ENCODE results near the gene MXI1.
"Not testable (repeated sequence)": the region's sequence is repeated elsewhere in the genome, so short reads cannot be mapped to it uniquely, and the experiment has no call there.

MXI1 gene

DNA sequence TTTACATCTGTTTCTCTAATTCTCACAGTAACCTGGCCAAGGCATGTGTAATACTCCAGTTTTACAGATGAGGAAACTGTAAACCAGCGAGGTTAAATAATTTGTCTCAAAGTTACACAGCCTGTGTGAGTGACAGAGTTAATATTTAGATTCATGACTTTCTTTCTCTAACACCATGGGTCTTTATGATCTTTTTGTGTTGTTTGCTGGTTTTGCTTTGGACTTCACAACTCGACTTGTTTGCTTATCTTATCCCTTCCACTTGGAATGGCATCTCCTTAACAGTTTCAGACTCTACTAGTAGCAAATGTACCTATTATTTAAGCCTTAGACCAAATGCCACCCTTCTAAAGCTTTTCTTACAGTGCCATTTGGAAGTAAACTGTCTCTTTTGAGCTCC lies 34.4 kb downstream of the MXI1 start:
- DNase-seq (ENCODE audit: low spot score) = no peak

DNA sequence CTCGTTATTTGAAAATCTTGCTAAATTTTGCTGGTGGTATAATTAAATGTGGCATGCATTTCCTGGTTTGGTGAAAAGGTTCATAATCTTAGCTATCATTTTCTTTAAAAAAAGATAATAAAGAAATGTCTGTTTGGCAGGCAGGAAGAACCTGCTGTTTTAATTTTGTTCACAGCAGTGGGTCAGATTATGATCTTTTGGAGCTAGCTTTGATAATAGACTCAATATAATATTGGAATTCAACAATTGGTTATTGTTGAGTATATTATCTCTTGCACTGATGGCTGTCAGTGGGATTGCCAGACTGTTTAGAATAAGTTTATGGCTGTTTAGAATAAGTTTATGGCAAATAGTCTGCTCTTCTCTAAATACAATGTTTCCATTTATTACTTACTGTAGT lies 35.1 kb downstream of the MXI1 start:
- no peak for DNase-seq (ENCODE audit: low spot score)

DNA sequence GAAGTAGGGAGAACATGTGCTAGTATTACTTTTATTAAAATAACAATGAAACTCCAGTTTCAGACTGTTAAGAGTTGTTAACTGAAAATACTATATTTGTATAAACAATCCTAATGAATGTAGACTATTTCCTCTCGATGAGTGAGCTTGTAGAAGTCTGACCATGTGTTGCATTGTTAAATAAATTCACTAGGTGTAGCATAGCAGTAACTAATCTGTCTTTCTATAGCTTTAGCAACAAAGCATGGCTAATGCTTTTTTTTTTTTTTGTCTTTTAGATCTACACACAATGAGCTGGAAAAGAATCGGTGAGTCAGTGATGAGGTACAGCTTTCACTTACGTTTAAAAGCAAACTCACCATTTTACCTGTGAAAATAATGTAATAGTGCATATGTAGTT lies 37.1 kb downstream of the MXI1 start:
- no peak for DNase-seq (ENCODE audit: low spot score)

GRCh38 chr10:110247833-110248232 lies 40.4 kb downstream of the MXI1 start:
- DNase-seq (ENCODE audit: low spot score) = not testable (repeated sequence)

DNA sequence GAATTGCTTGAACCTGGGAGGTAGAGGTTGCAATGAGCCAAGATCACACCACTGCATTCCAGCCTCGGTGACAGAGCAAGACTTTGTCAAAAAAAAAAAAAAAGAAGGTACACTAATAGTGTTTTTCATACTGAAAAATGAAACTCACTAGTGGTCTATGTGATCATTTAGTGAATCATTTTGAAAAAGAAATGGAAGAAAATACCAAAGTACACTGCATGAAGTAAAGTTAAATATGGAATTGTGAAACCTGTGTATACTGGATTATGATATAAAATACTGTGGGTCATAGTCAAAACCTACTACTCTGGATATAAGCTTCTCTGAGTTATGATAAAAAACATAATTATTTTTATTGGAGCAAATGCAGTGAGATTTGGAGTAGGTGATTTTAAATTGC lies 42.1 kb downstream of the MXI1 start:
- not testable (repeated sequence) for DNase-seq (ENCODE audit: low spot score)

DNA sequence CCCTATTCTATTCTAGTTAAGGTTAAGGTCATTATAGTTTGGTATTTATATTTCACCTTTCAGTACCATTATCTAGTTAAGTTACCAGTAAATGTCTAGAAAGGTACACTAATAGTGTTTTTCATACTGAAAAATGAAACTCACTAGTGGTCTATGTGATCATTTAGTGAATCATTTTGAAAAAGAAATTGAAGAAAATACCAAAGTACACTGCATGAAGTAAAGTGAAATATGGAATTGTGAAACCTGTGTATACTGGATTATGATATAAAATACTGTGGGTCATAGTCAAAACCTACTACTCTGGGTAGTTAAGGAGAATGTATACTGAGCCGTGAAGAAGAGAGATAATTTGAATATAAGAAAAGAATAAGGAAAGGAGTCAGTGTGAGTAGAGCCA lies 44.0 kb downstream of the MXI1 start:
- DNase-seq (ENCODE audit: low spot score) = not testable (repeated sequence)

DNA sequence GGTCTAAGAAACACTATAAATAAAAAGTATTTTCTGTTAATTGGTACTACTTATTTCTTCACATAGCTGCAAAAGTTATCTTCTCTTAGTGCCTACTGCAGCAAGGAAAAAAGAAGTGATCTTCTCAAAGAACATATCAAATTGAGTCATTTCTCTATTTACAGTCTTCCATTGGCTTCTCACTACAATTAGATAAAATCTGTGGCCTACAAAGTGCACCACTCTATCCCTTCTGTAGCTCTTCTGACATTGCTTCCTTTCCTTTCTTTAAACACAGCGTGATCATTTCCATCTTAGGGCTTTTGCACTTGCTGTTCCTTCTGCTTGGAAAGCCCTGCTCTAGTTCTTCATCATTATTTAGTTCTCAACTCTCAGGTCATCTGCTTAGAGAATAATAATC lies 44.7 kb downstream of the MXI1 start:
- DNase-seq (ENCODE audit: low spot score) = no peak

DNA sequence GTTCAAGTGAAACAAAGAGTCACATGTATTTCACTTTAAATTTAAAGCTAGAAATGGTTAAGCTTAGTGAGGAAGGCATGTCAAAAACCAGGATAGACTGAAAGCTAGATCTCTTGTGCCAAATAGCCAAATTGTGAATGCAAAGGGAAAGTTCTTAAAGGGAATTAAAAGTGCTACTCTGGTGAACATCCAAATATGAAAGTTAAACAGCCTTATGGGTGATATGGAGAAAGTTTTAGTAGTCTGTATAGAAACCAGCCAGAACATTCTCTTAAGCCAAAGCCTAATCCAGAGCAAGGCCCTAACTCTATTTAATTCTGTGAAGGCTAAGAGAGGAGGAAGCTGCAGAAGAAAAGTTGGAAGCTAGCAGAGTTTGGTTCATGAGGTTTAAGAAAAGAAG lies 47.1 kb downstream of the MXI1 start:
- DNase-seq (ENCODE audit: low spot score) = no peak

DNA sequence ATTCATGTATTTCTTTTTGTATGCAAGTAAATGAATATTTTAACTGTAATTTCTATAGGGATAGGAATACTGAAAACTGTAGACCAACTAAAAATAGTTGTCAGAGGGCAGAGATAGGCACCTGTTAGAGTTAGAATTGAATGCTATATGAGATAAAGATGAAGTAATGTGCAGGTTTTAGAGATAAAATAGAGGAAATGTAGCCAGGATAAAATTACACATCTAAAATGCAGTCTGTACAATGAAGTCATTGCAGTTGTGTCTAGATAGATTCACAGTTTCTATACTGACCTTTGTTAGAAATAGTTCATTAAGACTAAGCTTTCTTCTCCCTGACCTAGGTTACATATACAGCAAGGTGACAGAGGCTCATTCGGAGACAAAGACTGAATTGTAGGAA lies 51.1 kb downstream of the MXI1 start:
- no peak for DNase-seq (ENCODE audit: low spot score)

DNA sequence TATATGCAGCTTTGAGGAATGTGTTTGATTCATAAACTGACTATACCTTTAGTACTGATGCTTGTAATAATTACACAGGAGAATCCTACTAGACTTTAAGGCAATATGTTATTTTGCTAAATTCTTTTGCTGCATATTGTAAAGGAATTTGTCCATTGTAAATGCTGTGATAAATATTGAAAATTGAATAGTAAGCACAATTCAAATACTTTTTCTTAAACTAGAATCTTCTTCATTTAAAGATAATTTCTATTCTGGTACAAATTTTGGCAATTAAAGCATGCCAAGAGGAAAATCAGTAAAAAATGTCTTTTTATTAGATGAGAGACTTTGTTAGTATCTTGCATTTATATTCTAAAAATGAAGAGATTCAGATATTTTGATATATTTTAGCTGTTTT lies 51.9 kb downstream of the MXI1 start:
- no peak for DNase-seq (ENCODE audit: low spot score)

GRCh38 chr10:110260746-110261477 lies 53.5 kb downstream of the MXI1 start:
- no peak for DNase-seq (ENCODE audit: low spot score)

DNA sequence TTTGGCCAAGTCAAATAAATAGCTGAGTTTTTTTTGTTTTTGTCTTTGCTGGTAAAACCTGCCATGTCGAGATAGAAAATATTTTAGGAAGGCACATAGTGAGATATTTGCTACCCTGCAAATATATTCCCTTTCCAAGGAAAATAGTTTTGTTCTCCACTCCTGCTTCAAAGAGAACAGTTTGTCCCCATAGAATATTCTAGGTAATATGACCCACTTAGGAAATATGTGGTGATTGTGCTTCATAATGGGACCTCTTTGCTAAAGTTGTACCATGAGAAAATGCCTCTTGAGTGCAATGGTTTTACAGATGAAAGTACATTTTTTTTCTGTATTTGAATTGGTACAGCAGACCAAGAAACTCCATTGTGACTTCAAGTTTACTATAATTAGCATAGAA lies 55.8 kb downstream of the MXI1 start:
- DNase-seq (ENCODE audit: low spot score) = no peak

DNA sequence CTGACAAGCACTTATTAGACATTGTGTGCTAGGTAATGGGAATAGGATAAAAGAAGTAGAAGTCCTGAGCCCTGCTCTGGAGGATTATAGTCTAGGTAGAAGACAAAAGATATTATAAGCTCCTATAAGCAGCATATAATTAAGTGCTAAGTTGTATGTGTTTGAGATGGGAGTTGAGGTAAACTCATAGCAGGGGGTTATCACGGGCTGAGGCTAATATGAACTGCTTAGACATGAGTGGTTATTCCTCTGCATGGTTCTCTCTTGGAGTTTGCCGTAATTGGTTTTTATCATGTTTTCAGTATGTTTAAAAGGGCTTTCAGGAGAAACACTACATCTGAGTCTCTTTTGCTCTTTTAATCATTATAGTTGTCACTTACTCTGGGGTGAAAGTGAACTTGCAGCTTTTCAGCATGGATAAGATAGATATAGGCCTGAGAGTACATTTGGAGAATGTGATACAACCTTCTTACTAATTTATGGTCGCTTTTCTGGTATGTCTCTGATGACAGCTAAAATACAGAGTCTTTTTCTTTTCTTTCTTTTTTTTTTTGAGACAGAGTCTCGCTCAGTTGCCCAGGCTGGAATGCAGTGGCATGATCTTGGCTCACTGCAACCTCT lies 58.3 kb downstream of the MXI1 start:
- DNase-seq (ENCODE audit: low spot score) = no peak

- no peak for DNase-seq (ENCODE audit: low spot score)
These were observed 59.9 kb downstream of the MXI1 start for GRCh38 chr10:110267276-110267675.

- DNase-seq (ENCODE audit: low spot score) = no peak
These were observed 61.0 kb downstream of the MXI1 start for GRCh38 chr10:110268442-110268841.

DNA sequence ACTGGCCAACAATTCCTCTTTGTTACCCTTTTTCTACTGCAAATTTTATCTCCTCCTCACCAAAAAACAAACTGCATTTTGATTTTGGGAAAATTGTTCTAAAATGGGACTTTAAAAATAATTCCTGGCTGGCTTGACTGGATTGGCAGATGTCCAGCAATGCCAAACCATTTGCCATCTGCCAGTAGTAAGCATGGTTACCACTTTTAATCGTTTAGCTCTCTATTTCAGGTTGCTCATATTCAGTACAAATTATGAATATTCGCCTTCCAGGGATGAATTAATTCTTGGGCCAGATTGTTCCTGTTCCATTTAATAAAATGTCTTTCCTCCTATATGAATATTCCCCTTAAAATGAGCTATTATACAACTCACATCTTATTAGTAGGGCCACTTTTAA lies 61.6 kb downstream of the MXI1 start:
- no peak for DNase-seq (ENCODE audit: low spot score)

- DNase-seq (ENCODE audit: low spot score) = no peak
These were observed 62.2 kb downstream of the MXI1 start for GRCh38 chr10:110269374-110270318.

GRCh38 chr10:110272995-110273394 lies 65.6 kb downstream of the MXI1 start:
- not testable (repeated sequence) for DNase-seq (ENCODE audit: low spot score)

GRCh38 chr10:110273474-110273873 lies 66.1 kb downstream of the MXI1 start:
- no peak for DNase-seq (ENCODE audit: low spot score)

DNA sequence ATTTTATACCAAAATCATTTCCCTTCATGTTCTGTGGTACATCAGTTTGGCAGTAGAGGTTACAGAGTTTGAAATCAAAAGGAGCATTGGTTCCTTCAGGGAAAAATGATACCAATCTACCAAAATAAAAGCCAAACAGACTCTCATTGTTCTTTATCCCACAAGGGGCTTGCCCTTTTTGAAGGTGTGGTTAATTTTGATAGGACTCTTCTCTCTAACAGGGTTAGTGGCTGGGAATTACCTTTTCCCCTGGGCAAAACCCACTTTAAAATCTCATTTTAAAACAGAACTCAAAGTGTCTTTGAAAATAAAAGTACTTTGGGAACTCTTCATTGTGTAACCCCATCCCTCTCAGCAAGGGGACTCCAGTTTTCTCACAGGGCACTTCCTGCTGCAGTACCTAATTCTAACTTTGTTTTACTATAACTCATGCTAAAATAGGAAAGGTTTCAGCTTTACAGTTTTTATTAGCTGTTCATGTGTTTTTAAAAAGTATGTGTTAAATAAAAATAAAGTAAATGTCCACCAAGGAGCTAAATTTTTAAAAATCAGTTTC lies 66.7 kb downstream of the MXI1 start:
- no peak for DNase-seq (ENCODE audit: low spot score)

DNA sequence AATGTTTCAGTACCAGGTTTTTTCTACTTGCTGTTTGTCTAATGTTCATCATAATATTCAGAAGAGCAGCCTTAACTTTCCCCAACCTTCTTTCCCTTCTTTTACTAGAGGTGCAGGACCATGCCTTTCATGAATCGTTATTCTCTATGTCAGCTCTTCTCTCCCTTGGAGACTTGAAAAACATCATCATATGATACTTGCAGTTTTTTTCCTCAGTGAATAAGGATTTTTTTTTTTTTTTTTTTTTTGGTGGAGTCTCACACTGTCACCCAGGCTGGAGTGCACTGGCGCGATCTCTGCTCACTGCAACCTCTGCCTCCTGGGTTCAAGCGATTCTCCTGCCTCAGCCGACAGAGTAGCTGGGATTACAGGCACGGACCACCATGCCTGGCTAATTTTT lies 67.2 kb downstream of the MXI1 start:
- no peak for DNase-seq (ENCODE audit: low spot score)

DNA sequence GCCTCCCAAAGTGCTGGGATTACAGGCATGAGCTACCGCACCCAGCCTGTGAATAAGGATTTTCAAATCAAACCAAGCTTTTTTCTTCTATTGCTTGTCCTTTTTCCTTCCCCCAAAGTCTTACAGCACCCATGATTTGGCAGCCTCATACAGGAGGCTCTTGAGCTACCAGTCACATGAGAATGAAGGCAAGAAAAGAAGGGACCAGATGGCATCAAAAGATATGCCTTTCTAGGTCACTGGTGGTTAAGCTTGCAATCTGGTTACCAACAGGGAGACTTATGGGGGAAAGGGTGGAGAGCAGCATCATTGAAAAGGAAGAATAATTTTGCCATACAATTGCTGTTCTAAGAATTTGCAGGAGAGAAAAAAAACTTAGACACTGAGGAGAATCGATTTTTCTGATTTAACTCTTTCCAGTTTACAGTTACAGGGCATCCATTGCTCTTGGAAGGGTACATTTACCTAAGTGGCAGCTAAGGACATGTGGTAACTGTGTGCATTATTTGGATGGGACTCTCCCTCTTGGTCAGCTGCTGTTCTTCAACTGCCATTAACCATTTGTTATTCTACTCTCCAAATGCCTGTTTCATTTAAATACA lies 67.8 kb downstream of the MXI1 start:
- no peak for DNase-seq (ENCODE audit: low spot score)

Measured in ecto neural progenitor cell (in vitro differentiated cells).